ENCODE results near the gene NPIPB9.
"Not testable (repeated sequence)": the region's sequence is repeated elsewhere in the genome, so short reads cannot be mapped to it uniquely, and the experiment has no call there.

NPIPB9 gene

DNA sequence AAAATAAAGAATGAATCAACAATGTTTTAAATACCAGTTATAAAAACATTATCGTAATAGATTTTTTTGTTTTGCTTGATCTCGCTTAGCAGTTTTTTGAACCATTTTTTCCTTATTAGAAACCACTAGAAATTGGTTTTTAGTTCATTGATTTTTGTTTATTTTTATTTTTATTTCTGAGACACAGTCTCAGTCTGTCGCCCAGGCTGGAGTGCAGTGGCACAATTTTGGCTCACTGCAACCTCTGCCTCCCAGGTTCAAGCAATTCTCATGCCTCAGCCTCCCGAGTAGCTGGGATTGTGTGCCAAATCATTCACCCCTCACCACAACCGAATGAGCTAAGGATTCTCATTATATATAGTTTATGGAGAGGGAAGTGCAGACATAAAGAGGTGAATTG lies at the start of gene NPIPB9:
Gene NPIPB9, plus strand, starts transcription at position 301 of the 400 bp plus-strand sequence.
- DNase-seq (ENCODE audit: low read depth), result not testable (repeated sequence)

DNA sequence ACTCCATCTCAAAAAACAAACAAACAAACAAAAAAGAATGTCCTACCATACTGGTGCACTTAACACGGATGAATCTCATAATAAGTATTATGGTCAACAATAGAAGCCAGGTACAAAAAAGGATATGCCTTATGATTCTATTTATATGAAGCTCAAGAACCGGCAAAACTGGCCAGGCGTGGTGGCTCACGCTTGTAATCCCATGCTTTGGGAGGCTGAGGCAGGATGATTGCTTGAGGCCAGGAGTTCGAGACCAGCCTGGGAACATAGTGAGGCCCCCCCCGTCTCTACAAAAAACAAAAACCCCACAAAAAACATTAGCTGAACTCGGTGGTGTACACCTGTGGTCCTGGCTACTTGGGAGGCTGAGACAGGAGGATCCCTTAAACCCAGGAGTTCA lies 47.3 kb upstream of the NPIPB9 start:
- not testable (repeated sequence) for DNase-seq (ENCODE audit: low read depth)

DNA sequence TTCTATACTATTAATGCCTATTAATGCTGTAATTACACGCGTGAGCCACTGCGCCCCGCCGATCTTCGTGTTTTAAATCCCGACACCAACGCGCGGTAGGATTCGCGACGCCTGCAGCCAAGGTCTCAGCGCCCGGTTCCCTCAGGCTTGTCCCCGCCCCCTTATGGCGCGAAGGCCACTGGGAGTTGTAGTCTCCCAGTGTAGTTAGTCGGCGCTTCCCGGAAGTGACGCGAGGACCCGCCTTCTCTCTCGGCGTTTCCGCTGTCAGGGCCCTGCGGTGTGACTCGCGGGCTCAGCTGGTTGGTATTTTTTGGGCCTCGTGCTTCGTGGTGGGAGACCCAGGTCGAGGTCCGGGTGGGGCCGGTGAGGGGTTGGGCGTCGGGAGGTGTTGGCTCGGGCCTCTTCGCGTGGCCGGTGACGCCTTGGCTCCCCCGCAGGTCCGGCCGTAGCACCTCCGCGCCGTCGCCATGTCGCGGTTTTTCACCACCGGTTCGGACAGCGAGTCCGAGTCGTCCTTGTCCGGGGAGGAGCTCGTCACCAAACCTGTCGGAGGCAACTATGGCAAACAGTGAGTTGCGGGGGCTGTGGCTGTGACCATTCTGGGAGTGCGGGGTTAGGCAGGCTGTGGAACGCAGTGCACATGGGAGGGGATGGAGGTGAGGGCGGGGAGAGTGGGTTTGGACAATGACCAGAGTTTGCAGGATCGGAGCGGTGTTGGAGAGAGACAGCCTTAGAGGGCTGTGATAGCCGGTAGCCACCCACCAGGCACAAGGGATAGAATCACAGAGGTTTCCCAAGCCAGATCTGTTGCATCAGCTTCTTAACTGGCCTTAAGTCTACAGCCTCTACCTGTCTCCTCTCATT lies 40.1 kb upstream of the NPIPB9 start, which contains the start of gene EIF3C:
Gene EIF3C, plus strand, starts transcription at position 245 of the 864 bp plus-strand sequence. Its CDS starts 223 bp downstream, at position 468.
- not testable (repeated sequence) for DNase-seq (ENCODE audit: low read depth)

DNA sequence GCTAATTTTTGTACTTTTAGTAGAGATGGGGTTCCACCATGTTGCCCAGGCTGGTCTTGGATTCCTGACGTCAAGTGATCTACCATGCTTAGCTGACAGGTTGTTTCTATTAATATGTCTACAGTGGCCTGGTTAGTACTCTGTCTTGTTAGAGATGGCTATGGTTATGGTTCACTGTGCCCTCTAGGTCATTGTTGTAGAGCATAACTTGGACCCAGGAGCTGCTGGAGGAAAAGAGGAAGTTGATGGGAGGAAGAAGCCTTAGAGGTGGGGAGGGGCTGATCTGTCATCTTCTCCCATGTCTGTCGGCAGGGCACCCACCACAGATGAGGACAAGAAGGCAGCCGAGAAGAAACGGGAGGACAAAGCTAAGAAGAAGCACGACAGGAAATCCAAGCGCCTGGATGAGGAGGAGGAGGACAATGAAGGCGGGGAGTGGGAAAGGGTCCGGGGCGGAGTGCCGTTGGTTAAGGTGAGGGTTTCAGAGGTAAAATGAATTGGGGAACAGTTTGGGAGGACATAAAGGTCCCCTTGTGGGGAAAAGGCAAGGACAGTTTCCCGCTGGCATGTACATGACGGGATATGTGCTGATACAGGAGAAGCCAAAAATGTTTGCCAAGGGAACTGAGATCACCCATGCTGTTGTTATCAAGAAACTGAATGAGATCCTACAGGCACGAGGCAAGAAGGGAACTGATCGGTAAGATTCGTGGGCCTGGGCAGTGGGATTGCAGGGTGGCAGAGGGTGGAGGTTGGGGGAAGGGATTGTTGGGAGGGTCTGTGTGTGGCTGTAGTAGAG lies 28.5 kb upstream of the NPIPB9 start:
- DNase-seq (ENCODE audit: low read depth), result not testable (repeated sequence)

DNA sequence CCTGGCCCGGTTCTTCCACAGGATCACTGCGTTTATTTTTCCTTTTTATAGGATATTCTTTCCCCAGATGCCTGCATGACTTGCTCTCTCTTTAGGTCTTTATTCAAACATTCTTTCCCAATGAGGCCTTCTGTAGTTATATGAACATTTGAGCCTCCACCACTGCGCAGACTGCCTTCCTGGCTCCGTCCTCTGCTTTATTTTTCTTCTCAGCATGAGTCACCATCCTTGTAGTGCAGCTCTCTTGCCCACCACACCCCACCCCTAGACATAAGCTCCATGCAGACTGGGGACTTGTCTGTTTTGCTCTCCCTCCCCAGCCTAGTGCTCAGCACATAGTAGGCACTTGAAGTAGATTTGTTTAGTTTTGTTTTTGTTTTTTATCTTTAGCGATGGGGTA lies 20.3 kb upstream of the NPIPB9 start:
- DNase-seq (ENCODE audit: low read depth), result not testable (repeated sequence)

DNA sequence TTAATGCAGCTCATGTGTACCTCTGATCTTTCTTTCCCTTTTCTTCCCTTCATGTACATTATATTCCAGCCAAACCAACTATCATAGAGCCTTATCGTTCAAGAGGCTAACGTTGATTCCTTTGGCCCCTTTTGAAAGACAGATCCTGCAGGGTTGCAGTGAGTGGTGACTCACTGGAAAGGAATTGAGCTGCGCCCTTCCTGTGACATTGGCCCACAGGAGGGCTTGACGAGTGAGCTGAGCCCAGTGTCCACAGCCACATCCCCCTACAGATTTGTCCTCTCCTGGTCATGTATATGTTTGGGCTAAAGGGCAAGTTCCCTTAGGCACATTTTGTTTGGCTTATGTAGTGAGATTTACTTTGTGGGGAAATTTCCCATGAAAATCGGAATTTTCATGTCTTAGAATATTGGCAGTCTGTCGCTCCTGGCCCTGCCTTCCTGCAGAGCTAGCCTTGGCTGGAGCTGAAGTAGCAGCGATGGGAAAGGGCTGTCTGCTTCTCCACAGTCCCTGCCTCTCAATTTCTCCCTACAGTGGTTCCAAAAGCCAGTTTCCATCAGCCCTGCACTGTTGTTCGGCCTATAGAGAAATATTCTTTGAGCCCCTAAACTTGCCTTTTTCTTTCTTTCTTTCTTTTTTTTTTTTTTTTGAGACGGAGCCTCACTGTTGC lies 19.0 kb upstream of the NPIPB9 start:
- DNase-seq (ENCODE audit: low read depth), result not testable (repeated sequence)

DNA sequence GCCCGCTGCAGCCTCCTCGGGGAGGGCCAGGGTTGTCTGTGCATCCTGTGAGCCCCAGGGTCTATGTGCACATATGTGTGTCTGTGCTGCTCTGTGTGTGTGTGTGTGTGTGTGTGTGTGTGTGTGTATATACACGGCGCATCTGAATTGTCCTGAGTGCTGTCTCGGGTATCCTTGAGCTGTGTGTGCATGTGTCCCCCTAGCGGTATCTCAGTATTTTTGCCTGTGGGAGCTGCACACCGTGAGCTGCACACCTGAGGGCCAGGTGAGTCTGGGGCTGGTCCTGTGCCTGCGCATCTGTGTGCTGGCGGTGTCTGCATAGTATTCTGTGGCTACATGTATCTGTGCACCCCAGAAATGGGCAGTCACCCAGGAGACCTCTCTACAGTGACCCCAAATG lies 11.8 kb upstream of the NPIPB9 start:
- not testable (repeated sequence) for DNase-seq (ENCODE audit: low read depth)

DNA sequence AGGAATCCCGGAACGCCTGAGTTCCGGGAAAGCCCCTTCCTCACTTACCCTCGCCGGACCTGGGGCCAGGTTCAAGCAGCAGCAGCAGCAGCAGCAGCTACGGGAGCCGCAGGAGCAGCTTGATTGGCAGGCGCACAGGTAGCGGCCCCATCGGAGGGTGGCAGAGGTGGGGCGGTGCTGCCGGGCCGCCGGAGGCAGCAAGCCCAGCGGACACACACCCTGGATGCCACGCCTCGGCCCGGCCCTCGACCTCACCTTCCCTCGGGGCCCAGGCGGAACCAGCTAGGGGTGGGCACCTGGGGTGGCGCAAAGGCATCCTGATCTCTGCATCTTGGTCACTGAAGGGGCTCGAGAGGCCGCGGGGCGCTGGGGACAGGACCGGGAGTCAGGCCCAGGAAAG lies 11.0 kb upstream of the NPIPB9 start:
- DNase-seq (ENCODE audit: low read depth), result not testable (repeated sequence)

DNA sequence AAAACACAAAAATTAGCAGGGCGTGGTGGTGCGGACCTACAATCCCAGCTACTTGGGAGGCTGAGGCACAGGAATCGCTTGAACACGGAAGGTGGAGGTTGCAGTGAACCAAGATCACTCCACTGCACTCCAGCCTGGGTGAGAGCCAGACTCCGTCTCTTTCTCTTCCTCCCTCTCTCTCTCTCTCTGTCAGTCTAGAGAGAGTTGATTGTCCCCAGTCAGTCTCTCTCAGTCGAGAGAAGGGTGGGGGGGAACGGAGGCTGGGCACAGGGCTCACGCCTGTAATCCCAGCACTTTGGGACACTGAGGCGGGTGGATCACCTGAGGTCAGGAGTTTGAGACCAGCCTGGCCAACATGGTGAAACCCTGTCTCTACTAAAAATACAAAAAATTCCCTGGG lies 10.3 kb upstream of the NPIPB9 start:
- not testable (repeated sequence) for DNase-seq (ENCODE audit: low read depth)

DNA sequence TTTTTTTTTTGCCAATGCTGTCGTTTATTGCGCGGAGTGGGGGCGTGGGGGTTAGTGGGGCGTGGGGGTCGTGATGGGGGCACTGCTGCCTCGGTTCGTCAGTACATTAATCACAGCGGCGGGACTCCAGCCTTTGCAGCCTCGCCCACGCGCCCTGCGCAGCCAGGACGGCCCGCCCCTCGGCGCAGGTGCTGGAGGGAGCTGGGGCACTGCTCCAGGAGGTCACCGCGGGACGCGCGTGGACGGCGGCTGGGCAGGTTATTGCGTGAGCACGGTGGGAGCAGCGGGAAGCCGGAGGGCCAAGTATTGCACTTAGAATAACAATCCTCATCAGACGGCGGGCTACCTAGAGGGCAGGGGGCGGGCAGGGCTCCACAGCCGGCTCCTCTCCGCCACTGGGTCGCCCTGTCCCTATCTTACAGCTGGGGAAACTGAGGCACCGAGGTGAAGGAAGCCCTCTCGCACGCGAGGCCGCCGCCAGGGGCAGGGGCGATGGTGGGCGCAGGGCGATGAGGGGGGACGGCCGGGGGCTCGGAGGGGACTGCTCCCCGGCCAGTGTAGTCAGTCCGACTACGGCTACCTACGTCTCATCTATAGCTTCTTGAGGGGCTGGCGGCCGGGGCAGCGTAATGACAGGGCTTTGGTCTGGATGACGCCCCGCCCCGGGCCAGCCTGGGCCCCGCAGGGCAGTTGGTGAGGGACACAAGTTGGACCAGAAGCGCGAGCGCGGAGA lies 4.8 kb upstream of the NPIPB9 start:
- DNase-seq (ENCODE audit: low read depth), result not testable (repeated sequence)

DNA sequence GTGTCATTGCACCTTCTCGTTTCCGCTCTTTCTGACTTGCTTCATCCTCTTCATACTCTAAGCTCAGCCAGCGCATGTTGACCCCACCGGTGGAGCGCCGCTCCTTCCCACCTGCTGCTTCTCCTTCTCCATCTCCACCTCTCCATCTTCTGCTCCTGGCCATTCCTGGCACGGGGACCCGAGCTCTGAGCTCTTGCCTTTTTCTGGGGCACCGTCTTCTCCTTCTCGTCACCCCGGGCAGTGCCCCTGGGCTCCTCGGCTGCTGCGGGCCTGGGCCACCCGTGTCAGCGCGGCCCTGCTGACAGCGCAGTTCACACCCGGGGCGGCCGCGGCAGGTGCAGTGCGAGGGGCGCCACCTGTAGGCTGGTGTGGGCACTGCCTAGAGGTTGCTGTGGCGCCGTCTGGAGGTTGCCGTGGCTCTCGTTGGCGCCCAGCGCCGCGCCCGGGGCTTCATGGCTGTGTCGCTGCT lies 1.6 kb upstream of the NPIPB9 start:
- peak; percentile 24 for DNase-seq (ENCODE audit: low read depth)

DNA sequence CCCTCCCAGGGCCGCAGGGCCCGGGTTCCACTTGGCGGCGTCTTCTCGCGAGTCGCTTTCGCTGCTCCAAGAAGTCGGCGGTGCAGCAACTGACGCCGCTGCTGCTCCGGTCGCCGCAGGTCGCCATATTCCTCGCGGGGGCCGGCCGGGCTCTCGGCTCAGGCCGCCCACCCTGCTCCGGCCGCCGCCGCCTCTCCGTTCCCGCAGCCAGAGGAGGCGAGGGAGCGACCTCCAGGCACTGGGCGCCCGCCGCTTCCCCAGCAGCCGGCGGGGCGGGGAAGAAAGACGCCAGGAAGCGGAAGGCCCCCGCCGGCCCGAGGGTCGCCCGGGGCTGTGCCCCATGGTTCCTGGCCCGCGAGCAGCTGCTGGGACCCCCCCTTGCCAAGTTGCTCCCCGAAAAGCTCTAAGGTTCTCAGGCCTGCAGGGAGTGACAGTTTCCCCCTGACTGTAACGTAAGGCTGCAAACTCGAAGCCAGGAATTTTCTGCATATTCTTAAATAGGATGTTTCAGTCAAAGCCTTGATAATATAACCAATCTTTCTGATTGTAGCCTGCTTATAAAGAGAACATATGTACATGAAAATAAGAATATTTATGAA lies 1.0 kb upstream of the NPIPB9 start:
- not testable (repeated sequence) for DNase-seq (ENCODE audit: low read depth)

DNA sequence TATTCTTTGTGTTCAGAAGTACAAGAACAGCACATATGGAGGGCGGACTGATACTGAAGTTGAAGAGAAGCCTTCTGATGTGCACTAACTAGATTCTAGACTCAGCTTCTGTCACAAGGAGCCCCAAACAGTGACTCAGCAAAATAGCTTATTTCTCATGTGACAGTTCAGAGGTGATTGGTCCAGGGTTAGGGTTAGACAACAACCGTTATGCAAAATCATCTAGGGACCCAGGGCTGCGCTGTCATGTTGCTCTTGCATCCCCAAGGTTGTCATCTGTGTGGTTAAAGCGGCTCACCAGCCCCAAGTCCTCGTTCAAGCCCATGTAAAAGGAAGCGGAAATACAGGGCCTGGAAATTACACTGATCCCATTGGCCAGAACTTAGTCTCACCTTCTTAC lies 30.1 kb downstream of the NPIPB9 start:
- DNase-seq (ENCODE audit: low read depth), result not testable (repeated sequence)

DNA sequence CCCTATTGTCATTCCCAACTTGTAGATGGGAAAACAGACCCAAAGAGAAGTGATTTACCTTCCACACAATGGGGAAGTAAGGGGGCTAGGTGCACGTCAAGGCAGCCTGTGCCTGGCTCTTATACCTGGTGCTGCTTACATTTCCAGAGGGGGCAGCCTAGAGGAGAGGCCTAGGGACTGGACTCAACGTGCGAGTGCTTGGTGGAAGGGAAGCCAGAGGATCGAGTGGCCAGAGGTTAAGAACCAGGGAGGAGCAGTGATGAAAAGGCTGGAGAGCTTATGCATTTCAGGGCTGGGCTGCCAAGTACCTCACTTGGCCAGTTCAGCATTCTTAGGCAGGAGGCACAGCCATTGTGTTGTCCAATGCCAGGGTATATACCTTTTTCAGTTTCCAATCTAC lies 30.8 kb downstream of the NPIPB9 start:
- DNase-seq (ENCODE audit: low read depth), result not testable (repeated sequence)

DNA sequence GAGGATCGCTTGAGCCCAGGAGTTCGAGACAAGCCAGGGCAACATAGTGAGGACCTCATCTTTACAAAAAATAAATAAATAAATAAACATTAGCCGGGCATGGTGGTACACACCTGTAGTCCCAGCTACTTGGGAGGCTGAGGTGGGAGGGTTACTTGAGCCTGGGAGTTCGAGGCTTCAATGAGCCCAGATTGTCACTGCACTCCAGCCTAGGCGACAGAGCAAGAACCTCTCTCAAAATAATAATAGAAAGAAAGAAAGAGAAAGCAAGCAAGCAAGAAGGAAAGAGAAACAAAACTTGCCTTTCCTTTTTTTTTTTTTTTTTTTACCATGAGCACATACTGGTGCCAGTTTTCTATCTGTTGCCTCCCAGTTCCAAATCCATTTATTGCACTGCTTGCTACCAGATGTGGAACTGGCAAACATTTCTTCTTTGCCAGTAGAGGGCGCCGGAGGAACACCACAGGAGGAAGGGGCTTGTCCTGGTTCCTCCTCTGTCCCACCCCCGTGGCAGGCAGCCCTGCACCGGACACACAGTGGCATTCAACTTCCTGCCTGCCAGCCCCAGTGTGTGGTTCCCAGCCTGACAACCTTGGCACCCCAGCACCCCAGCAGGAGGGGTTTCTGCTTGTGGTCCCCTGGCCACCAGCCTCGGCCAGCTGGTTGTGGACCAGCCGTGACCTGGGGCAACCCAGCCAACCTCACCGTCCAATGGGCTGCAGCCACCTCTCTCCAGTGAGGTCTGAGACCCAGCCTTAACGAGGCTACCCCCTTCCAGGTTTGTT lies 50.8 kb downstream of the NPIPB9 start:
- peak; percentile 39 for DNase-seq (ENCODE audit: low read depth)

DNA sequence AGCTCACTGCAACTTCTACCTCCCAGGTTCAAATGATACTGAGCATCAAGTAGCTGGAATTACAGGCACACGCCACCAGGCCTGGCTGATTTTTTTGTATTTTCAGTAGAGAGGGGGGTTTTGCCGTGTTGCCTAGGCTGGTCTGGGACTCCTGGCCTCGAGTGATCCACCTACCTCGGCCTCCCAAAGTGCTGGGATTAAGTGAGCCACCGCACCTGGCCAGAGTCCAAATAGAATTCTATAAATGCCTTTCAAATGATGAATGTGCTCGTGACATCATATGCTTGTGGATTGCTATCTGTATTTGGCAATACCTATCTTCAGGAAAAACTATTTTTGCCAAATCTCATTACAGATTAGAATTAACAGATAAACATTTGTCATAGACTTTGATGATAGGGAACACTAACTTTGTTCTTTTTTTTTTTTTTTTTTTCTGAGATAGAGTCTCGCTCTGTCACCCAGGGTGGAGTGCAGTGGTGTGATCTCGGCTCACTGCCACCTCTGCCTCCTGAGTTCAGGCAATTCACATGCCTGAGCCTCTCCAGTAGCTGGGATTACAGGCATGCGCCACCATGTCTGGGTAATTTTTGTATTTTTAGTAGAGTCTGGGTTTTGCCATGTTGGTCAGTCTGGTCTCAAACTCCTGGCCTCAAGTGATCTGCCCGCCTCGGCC lies 56.0 kb downstream of the NPIPB9 start:
- DNase-seq (ENCODE audit: low read depth), result not testable (repeated sequence)

DNA sequence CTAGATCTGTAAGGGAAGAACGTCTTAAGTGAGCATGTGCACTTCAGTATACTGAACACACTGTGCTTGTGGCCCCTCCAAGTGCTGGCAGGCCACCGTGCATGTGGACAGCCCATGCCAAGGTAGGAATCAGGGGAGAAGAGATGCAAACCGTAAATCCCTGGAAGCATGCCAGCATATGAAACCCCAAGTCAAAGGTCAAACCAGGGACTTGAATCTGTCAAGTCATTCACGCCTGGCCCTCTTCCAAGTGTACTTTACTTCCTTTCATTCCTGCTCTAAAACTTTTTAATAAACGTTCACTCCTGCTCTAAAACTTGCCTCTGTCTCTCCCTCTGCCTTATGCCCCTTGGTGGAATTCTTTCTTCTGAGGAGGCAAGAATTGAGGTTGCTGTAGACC lies 68.4 kb downstream of the NPIPB9 start:
- DNase-seq (ENCODE audit: low read depth), result no peak

DNA sequence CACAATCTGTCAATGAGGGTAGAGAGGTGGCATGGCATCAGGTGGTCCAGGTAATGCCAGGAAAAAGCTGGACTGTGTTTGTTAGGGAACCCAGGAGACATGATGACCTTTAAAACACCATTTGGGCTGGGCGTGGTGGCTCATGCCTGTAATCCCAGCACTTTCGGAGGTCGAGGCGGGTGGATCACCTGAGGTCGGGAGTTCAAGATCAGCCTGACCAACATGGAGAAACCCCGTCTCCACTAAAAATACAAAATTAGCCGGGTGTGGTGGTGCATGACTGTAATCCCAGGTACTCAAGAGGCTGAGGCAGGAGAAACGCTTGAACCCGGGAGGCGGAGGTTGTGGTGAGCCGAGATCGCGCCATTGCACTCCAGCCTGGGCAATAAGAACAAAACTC lies 69.0 kb downstream of the NPIPB9 start:
- DNase-seq (ENCODE audit: low read depth), result not testable (repeated sequence)

DNA sequence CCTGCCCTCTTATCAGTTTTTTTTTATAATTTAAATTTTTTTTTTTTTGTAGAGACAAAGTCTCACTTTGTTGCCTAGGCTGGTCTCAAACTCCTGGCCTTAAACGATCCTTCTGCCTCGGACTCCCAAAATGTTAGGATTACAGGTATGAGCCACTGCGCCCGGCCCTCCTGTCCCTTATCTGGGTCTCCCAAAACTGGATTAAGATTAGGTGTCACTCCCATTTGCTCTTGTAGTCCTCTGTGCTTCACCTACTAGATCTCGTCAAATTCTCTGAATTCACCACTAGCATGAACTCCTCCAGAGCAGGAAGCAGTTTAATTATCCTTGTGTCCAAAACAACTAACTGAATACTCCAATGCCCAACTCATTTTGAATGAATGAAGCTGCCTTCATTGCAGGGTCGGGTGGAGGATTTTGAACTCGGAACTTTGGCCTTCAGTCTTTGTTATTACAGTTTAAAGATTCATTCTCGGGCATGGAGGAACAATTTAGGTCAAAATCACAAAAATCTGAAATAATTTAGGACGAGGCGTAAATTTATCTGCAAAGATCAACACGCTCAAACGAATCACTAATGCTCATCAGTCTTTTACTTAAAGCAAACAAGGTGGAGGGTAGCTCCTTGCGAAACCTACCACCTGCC lies 70.4 kb downstream of the NPIPB9 start:
- DNase-seq (ENCODE audit: low read depth), result no peak
